Measurements from ENCODE around the gene NYAP2.
A peak's percentile ranks its signal among the peaks of the same experiment; 100 is the strongest.

The NYAP2 gene

GRCh38 chr2:225616848-225617247 is 217.3 kb downstream of the NYAP2 start:
- DNase-seq (ENCODE audit: low read depth) = no peak
- Histone ChIP-seq H3K4me1 (ENCODE audit: control insufficient read depth, insufficient read depth, low read length) (no peaks in the 10 kb centered on the region), H3K9ac (ENCODE audit: low read length) (no peak overlapping the region), H3K27me3 (replicated peaks; ENCODE audit: control insufficient read depth, insufficient read depth, low read length) (peaks cover 6% of the 10 kb centered on the region), H3K4me3 (ENCODE audit: low read length) (no peak overlapping the region), H3K9me3 (ENCODE audit: control insufficient read depth, low read length) (no peaks in the 10 kb centered on the region), H3K36me3 (ENCODE audit: control insufficient read depth, insufficient read depth, low read length, severe bottlenecking) (no peaks in the 10 kb centered on the region)

- no peak for DNase-seq (ENCODE audit: low read depth)
- Histone ChIP-seq H3K4me1 (ENCODE audit: control insufficient read depth, insufficient read depth, low read length) (no peaks in the 10 kb centered on the region), H3K9me3 (ENCODE audit: control insufficient read depth, low read length) (no peaks in the 10 kb centered on the region), H3K4me3 (ENCODE audit: low read length) (no peak overlapping the region), H3K9ac (ENCODE audit: low read length) (no peak overlapping the region), H3K27me3 (replicated peaks; ENCODE audit: control insufficient read depth, insufficient read depth, low read length) (peaks cover 6% of the 10 kb centered on the region), H3K36me3 (ENCODE audit: control insufficient read depth, insufficient read depth, low read length, severe bottlenecking) (no peaks in the 10 kb centered on the region)
These were observed 220.7 kb downstream of the NYAP2 start for GRCh38 chr2:225620227-225620626.

DNA sequence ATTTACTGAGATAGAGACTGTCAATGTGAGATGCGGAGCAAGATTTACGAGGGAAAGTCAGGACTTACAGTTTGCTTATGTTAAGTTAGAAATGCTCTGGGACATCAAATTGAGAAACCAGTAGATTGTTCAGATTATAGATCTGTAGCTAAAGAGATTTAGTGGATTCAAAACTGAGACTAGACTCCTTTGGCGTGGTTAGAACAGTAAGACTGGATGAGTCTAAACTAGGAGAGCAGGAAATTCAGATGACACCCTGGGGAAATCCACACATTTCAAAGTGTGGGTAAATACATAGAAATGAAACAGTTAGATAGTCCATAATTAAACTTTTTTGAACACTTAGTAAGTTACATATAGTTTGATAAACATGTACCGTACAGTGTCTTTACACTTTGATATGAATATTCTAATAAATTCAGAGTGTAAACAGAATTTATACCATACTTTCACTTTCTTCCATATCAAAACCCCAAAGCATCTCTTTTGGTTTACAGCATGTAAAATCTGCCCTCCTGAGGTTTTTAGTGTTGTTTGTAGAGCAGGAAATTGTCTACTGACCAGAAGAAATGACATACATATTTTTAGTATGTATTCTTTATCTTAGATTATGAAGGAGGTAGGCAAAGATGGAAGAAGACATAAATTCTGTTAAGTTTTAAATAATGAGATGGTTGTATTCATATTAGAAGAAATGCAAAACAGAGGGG is 231.5 kb downstream of the NYAP2 start:
- no peak overlapping the region for H3K4me3 ChIP-seq (ENCODE audit: low read length)
- DNase-seq (ENCODE audit: low read depth) = no peak
- no peaks in the 10 kb centered on the region for H3K27me3 ChIP-seq (replicated peaks; ENCODE audit: control insufficient read depth, insufficient read depth, low read length)

DNA sequence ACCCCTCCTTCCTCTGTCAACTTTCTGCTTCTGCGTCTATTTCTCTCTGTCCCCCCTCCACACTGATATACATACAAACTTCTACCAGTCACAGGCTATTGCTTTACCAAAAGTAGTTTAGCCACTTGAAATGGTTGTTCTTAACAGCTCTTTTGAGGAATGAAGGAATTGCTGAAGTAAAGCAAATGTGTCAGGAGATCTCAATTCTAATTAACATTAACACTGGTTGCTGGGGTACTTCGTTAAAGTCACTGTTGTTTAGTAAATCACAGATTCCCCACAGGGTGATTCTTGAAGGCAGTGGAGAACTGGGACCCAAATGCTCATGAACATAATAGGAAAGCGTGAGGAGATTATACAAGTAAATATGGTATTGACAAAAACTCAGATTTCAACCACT is 232.8 kb downstream of the NYAP2 start:
- Histone ChIP-seq H3K27me3 (replicated peaks; ENCODE audit: control insufficient read depth, insufficient read depth, low read length) (no peaks in the 10 kb centered on the region), H3K36me3 (ENCODE audit: control insufficient read depth, insufficient read depth, low read length, severe bottlenecking) (no peaks in the 10 kb centered on the region), H3K9ac (ENCODE audit: low read length) (no peak overlapping the region)

More for the DNA sequence above, 231.5 kb downstream of the NYAP2 start:
- no peaks in the 10 kb centered on the region for H3K9me3 ChIP-seq (ENCODE audit: control insufficient read depth, low read length)
- H3K9ac ChIP-seq (ENCODE audit: low read length) = no peak overlapping the region
- H3K4me1 ChIP-seq (ENCODE audit: control insufficient read depth, insufficient read depth, low read length) = no peaks in the 10 kb centered on the region
- no peaks in the 10 kb centered on the region for H3K36me3 ChIP-seq (ENCODE audit: control insufficient read depth, insufficient read depth, low read length, severe bottlenecking)

DNA sequence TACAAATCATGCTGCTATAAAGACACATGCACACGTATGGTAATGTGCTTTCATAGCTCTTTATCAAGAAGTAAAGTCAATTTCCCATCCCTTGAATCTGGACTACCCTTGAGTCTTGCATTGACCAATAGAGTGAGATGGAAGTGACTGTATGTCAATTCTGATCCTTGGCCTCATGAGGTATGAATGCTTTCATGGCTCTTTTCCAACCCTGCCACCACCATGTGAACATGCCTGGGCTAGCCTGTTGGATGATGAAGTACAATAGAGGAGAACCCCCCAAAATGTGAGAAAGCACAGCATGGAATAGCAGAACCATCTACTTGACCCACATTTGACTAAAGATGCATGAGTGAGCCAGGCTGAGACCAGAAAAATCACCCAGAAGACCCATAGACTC is 237.0 kb downstream of the NYAP2 start:
- no peaks in the 10 kb centered on the region for H3K9me3 ChIP-seq (ENCODE audit: control insufficient read depth, low read length)
- no peak overlapping the region for H3K9ac ChIP-seq (ENCODE audit: low read length)
- no peak overlapping the region for H3K4me3 ChIP-seq (ENCODE audit: low read length)
- H3K36me3 ChIP-seq (ENCODE audit: control insufficient read depth, insufficient read depth, low read length, severe bottlenecking) = no peaks in the 10 kb centered on the region
- H3K27me3 ChIP-seq (replicated peaks; ENCODE audit: control insufficient read depth, insufficient read depth, low read length) = no peaks in the 10 kb centered on the region
- H3K4me1 ChIP-seq (ENCODE audit: control insufficient read depth, insufficient read depth, low read length) = no peaks in the 10 kb centered on the region
- DNase-seq (ENCODE audit: low read depth) = no peak

More for the DNA sequence above, 232.8 kb downstream of the NYAP2 start:
- DNase-seq (ENCODE audit: low read depth) = no peak
- Histone ChIP-seq H3K4me3 (ENCODE audit: low read length) (no peak overlapping the region), H3K9me3 (ENCODE audit: control insufficient read depth, low read length) (no peaks in the 10 kb centered on the region), H3K4me1 (ENCODE audit: control insufficient read depth, insufficient read depth, low read length) (no peaks in the 10 kb centered on the region)

DNA sequence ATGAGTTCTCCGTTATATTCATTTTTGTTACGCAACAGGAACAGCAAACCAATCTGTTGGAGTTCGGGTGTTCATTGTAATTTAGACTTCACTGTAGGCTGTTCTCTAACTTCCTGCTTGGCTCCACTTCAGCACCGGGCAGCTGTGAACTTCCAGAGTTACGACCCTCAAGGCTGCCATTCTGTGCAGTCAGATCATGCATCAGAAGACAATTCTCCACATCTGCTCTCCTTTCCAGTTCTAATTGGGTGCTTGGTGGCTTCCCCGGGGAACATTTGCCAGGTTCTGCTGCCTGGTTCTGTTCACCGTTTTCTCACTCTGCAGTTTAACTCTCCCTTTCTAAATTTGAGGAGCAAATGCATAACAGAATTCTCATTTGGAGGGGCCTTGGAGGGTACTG is 237.7 kb downstream of the NYAP2 start:
- Histone ChIP-seq H3K27me3 (replicated peaks; ENCODE audit: control insufficient read depth, insufficient read depth, low read length) (no peaks in the 10 kb centered on the region), H3K9me3 (ENCODE audit: control insufficient read depth, low read length) (no peaks in the 10 kb centered on the region), H3K4me3 (ENCODE audit: low read length) (no peak overlapping the region), H3K36me3 (ENCODE audit: control insufficient read depth, insufficient read depth, low read length, severe bottlenecking) (no peaks in the 10 kb centered on the region), H3K4me1 (ENCODE audit: control insufficient read depth, insufficient read depth, low read length) (no peaks in the 10 kb centered on the region), H3K9ac (ENCODE audit: low read length) (no peak overlapping the region)
- DNase-seq (ENCODE audit: low read depth) = peak; percentile 3

- no peaks in the 10 kb centered on the region for H3K27me3 ChIP-seq (replicated peaks; ENCODE audit: control insufficient read depth, insufficient read depth, low read length)
- H3K36me3 ChIP-seq (ENCODE audit: control insufficient read depth, insufficient read depth, low read length, severe bottlenecking) = no peaks in the 10 kb centered on the region
These were observed 241.0 kb downstream of the NYAP2 start for GRCh38 chr2:225640550-225640949.

GRCh38 chr2:225649274-225649673 is 249.8 kb downstream of the NYAP2 start:
- Histone ChIP-seq H3K4me3 (ENCODE audit: low read length) (no peak overlapping the region), H3K36me3 (ENCODE audit: control insufficient read depth, insufficient read depth, low read length, severe bottlenecking) (no peaks in the 10 kb centered on the region), H3K27me3 (replicated peaks; ENCODE audit: control insufficient read depth, insufficient read depth, low read length) (peaks cover 3% of the 10 kb centered on the region), H3K4me1 (ENCODE audit: control insufficient read depth, insufficient read depth, low read length) (no peaks in the 10 kb centered on the region), H3K9ac (ENCODE audit: low read length) (no peak overlapping the region), H3K9me3 (ENCODE audit: control insufficient read depth, low read length) (no peaks in the 10 kb centered on the region)
- DNase-seq (ENCODE audit: low read depth) = no peak

More at GRCh38 chr2:225640550-225640949, 241.0 kb downstream of the NYAP2 start:
- Histone ChIP-seq H3K9me3 (ENCODE audit: control insufficient read depth, low read length) (no peaks in the 10 kb centered on the region), H3K4me1 (ENCODE audit: control insufficient read depth, insufficient read depth, low read length) (no peaks in the 10 kb centered on the region), H3K4me3 (ENCODE audit: low read length) (no peak overlapping the region), H3K9ac (ENCODE audit: low read length) (no peak overlapping the region)
- no peak for DNase-seq (ENCODE audit: low read depth)

- no peak for DNase-seq (ENCODE audit: low read depth)
- H3K4me3 ChIP-seq (ENCODE audit: low read length) = no peak overlapping the region
- H3K36me3 ChIP-seq (ENCODE audit: control insufficient read depth, insufficient read depth, low read length, severe bottlenecking) = no peaks in the 10 kb centered on the region
- H3K9me3 ChIP-seq (ENCODE audit: control insufficient read depth, low read length) = no peaks in the 10 kb centered on the region
- H3K9ac ChIP-seq (ENCODE audit: low read length) = no peak overlapping the region
- peaks cover 3% of the 10 kb centered on the region for H3K27me3 ChIP-seq (replicated peaks; ENCODE audit: control insufficient read depth, insufficient read depth, low read length)
- H3K4me1 ChIP-seq (ENCODE audit: control insufficient read depth, insufficient read depth, low read length) = no peaks in the 10 kb centered on the region
These were observed 250.5 kb downstream of the NYAP2 start for GRCh38 chr2:225650041-225650440.

- no peaks in the 10 kb centered on the region for H3K4me1 ChIP-seq (ENCODE audit: control insufficient read depth, insufficient read depth, low read length)
- peak; percentile 90 for DNase-seq (ENCODE audit: low read depth)
- H3K9ac ChIP-seq (ENCODE audit: low read length) = no peak overlapping the region
- H3K27me3 ChIP-seq (replicated peaks; ENCODE audit: control insufficient read depth, insufficient read depth, low read length) = no peaks in the 10 kb centered on the region
- H3K4me3 ChIP-seq (ENCODE audit: low read length) = no peak overlapping the region
- no peaks in the 10 kb centered on the region for H3K9me3 ChIP-seq (ENCODE audit: control insufficient read depth, low read length)
- H3K36me3 ChIP-seq (ENCODE audit: control insufficient read depth, insufficient read depth, low read length, severe bottlenecking) = no peaks in the 10 kb centered on the region
These were observed 261.0 kb downstream of the NYAP2 start for GRCh38 chr2:225660262-225661131.

GRCh38 chr2:225662101-225662500 is 262.6 kb downstream of the NYAP2 start:
- no peaks in the 10 kb centered on the region for H3K9me3 ChIP-seq (ENCODE audit: control insufficient read depth, low read length)
- no peak for DNase-seq (ENCODE audit: low read depth)

More at GRCh38 chr2:225662101-225662500, 262.6 kb downstream of the NYAP2 start:
- no peaks in the 10 kb centered on the region for H3K4me1 ChIP-seq (ENCODE audit: control insufficient read depth, insufficient read depth, low read length)
- no peaks in the 10 kb centered on the region for H3K27me3 ChIP-seq (replicated peaks; ENCODE audit: control insufficient read depth, insufficient read depth, low read length)
- H3K4me3 ChIP-seq (ENCODE audit: low read length) = no peak overlapping the region
- no peaks in the 10 kb centered on the region for H3K36me3 ChIP-seq (ENCODE audit: control insufficient read depth, insufficient read depth, low read length, severe bottlenecking)
- no peak overlapping the region for H3K9ac ChIP-seq (ENCODE audit: low read length)
